Right lobe of liver (tissue), 6 donors: ENCODE results near the gene DCBLD2. TPM values are rescaled to one million over a fixed set of nuclear protein-coding genes. Genes with fewer than 3 reads are reported as not detected.

ENCODE experiments used
- ATAC-seq, 4 donors: fragments of 200-7000 bp; cut with Tn5 transposase; one replicate each; pipeline ENCODE4 v1.9.1; 2020; ENCODE audit warnings: mild to moderate bottlenecking in 4 of 4, moderate library complexity in 4 of 4
- DNase-seq, 3 donors: peaks; one replicate each; pipeline ENCODE4 v3.0.0-alpha.2; 2020
- H3K27ac ChIP-seq, 3 donors: fragments of 200-600 bp; one replicate each; pipeline ENCODE4 v1.8.0; 2022
- H3K27me3 ChIP-seq, 2 donors: fragments of 200-600 bp; one replicate each; pipeline ENCODE4 v1.8.0; 2022
- H3K36me3 ChIP-seq, 4 donors: fragments of 200-600 bp; sonication (generic) in 1 of 4; one replicate each; pipeline versions ENCODE4 v1.5.1 to v1.8.0; 2017 to 2022; ENCODE audit warnings: control low read depth in 1 of 4
- H3K4me1 ChIP-seq, 4 donors: fragments of 200-600 bp; sonication (generic) in 1 of 4; one replicate each; pipeline versions ENCODE4 v1.5.1 to v1.8.0; 2017 to 2022; ENCODE audit warnings: control low read depth in 1 of 4
- H3K4me3 ChIP-seq, 3 donors: fragments of 200-600 bp; one replicate each; pipeline ENCODE4 v1.8.0; 2022
- H3K9me3 ChIP-seq, 4 donors: fragments of 200-600 bp; sonication (generic) in 1 of 4; one replicate each; pipeline versions ENCODE4 v1.5.1 to v1.8.0; 2017 to 2022; ENCODE audit warnings: control low read depth in 1 of 4
- CTCF ChIP-seq, 4 donors: fragments of 200-600 bp in 3 of 4; fragments of 450-650 bp in 1 of 4; IDR thresholded peaks; one replicate each; pipeline versions ENCODE4 v1.5.1 to v1.8.0; 2016 to 2022; ENCODE audit warnings: antibody characterized with exemption in 4 of 4, mild to moderate bottlenecking in 2 of 4
- POLR2A ChIP-seq: fragments of 450-650 bp; IDR thresholded peaks from one replicate; pipeline ENCODE4 v1.6.1; 2017; ENCODE audit warnings: antibody characterized with exemption, mild to moderate bottlenecking
- WGBS: methylation state at CpG from one replicate; pipeline ENCODE4 v1.1.6; 2018; ENCODE audit warnings: low coverage, low lambda C conversion rate; ENCODE audit not compliant: insufficient coverage; ENCODE audit errors: missing lambda C conversion rate; 5-methylcytosine and 5-hydroxymethylcytosine counted together
- intact Hi-C, 2 donors: fragments of 100-400 bp; cut with DNase I; formaldehyde crosslinking; loops; one replicate each; pipeline versions ENCODE4 v1.11.2 to v1.14.1; 2022
- total RNA-seq, 6 experiments: library from RNA; depleted of rRNA in 2 of 6; stranded (reverse); fragments of >200 nt in 2 of 6; fragmentation: NEBNext Ultra II Directional in 3 of 6; extraction: Animal tissue kit (Norgen Biotek cat#: 25700) in 3 of 6; gene quantifications; one replicate each; pipeline versions ENCODE4 v1.1.0 to v1.2.4, GENCODE V29; 2016 to 2023
- donor health status: DM: no; HTN: yes; CAD: no.
- donor health status: DM: no; HTN: no; CAD: no.
- donor health status: DM: no; HTN: no; CAD: no.
- donor health status: DM: no; HTN: yes; CAD: no.
- donor health status: DM: no; HTN: yes; CAD: no.

DCBLD2 gene
- total RNA-seq, 6 experiments from 2014 or later: 8.1 to 11.3 (median 10.6) TPM

DNA sequence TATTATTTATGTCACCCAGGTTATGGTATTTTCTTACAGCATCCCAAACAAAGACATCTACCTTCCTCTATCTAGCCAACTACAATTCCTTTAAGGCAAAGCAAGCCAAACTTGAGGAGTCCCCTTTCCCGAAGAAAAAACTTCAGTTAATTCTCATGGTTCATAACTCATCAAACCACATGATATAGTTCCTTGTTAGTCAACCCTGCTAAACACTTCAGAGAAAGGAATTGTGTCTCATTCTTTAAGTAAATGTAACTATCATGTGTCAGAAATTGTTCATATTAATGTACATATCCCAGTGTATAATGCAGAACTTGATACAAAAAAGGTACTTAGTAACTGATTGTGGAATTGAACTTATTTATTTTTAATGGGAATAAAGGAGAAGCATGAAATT lies 93.9 kb downstream of the DCBLD2 start:
- no peak overlapping the region for H3K4me3 ChIP-seq
- peaks cover 0 to 5% (median 0%) of the 10 kb centered on the region in 4 donors for H3K36me3 ChIP-seq
- peaks cover 0 to 26% (median 8%) of the 10 kb centered on the region in 4 donors for H3K4me1 ChIP-seq
- DNase-seq (no peak), ATAC-seq (no peak)
- H3K9me3 ChIP-seq: no peaks in the 10 kb centered on the region
- no peaks in the 10 kb centered on the region for H3K27me3 ChIP-seq
- 82% methylated on average over 1 of the region's 1 CpG for WGBS
- TF ChIP-seq CTCF (IDR thresholded peaks at IDR 0.05): no peak
- no peak for TF ChIP-seq POLR2A
- H3K27ac ChIP-seq: no peak overlapping the region
- intact Hi-C loops: no loop called here

DNA sequence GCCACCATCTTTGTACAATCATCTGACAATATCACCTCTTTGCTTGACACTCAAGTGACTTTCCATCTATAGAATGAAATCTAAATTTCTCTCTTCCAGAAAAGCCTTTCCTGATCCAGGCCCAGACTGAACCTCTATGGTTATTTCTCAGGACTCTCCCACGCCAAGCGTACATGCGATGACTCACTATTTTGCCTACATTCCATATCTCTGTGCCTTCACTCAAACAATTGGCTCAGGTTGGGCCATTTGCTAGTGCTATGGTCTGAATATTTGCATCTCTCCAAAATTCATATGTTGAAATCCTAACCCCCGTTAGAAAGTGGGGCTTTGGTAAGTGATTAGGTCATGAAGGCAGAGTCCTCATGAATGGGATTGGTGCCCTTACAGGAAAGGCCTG lies 94.5 kb downstream of the DCBLD2 start:
- Histone ChIP-seq H3K36me3 (peaks cover 0 to 5% (median 0%) of the 10 kb centered on the region in 4 donors), H3K27me3 (no peaks in the 10 kb centered on the region), H3K27ac (no peak overlapping the region), H3K4me3 (no peak overlapping the region), H3K4me1 (peaks cover 0 to 20% (median 8%) of the 10 kb centered on the region in 4 donors), H3K9me3 (no peaks in the 10 kb centered on the region)
- TF ChIP-seq CTCF (IDR thresholded peaks at IDR 0.05) (no peak), POLR2A (no peak)
- WGBS: 94% methylated on average over 4 of the region's 4 CpGs
- no peak for ATAC-seq
- no peak for DNase-seq
- intact Hi-C loops: no loop called here

GRCh38 chr3:98806521-98806920 lies 95.0 kb downstream of the DCBLD2 start:
- no peaks in the 10 kb centered on the region for H3K27me3 ChIP-seq
- DNase-seq (no peak), ATAC-seq (no peak)
- H3K36me3 ChIP-seq: peaks cover 0 to 5% (median 0%) of the 10 kb centered on the region in 4 donors
- 75% methylated on average over 1 of the region's 1 CpG for WGBS
- H3K27ac ChIP-seq: no peak overlapping the region
- peaks cover 0 to 15% (median 5%) of the 10 kb centered on the region in 4 donors for H3K4me1 ChIP-seq
- intact Hi-C loops: no loop called here
- H3K9me3 ChIP-seq: no peaks in the 10 kb centered on the region
- no peak for TF ChIP-seq CTCF (IDR thresholded peaks at IDR 0.05)
- no peak for TF ChIP-seq POLR2A
- H3K4me3 ChIP-seq: no peak overlapping the region

GRCh38 chr3:98805571-98805970 lies 95.9 kb downstream of the DCBLD2 start:
- Histone ChIP-seq H3K27me3 (no peaks in the 10 kb centered on the region), H3K27ac (no peak overlapping the region), H3K4me3 (no peak overlapping the region), H3K36me3 (peaks cover 0 to 5% (median 0%) of the 10 kb centered on the region in 4 donors), H3K4me1 (peaks cover 0 to 9% (median 4%) of the 10 kb centered on the region in 4 donors), H3K9me3 (no peaks in the 10 kb centered on the region)
- ATAC-seq: no peak
- TF ChIP-seq CTCF (IDR thresholded peaks at IDR 0.05) (no peak), POLR2A (no peak)
- WGBS: 92% methylated on average over 6 of the region's 6 CpGs
- intact Hi-C loops: no loop called here
- DNase-seq: no peak
